ENCODE results near the gene ZNF43. TPM values are rescaled to one million over a fixed set of nuclear protein-coding genes. Genes with fewer than 3 reads are reported as not detected.
"Not testable (repeated sequence)": the region's sequence is repeated elsewhere in the genome, so short reads cannot be mapped to it uniquely, and the experiment has no call there.

Gene ZNF43
- total RNA-seq = 10 to 100 TPM; 20.3 to 22.8 (median 20.9) TPM

DNA sequence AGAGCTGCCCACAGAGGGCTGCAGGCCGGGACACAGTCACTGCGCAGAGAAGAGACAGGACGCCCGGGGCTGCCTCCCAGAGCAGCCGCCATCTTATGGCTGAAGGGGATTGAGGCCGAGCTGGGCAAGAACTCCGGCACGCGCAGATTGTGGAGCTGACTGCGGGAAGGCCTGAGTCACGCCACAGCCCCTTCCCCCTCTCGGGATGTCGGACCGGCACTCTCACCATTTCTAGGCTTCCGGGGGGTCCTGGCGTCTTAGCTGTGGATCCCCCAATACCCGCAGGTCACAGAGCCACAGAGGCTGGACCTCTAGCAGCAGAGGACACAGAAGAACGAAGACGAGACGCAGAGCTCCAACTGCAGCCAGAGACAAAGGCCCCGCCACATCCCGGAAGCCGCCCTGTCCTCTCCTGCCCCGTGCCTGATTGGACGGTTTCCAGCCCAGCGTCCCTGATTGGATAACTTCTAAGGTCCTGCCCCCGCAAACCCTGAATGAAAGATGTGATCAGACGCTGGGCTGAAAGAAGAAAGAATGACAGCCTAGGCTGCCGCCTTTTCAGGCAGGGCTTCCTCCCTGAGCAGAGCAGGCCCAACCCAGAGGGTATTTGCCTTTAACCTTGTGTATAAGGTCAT is at the start of gene ZNF43:
Gene ZNF43, minus strand, starts transcription at position 373 of the 635 bp plus-strand sequence. Its CDS starts 144 bp downstream, at position 229.
- peaks cover 2% of the 10 kb centered on the region for H3K9me3 Mint-ChIP-seq
- H3K4me3 Mint-ChIP-seq = peak within 1 kb of the TSS; percentile 99
- H3K36me3 Mint-ChIP-seq (ENCODE audit: insufficient read depth) = peaks cover 25% of the 10 kb centered on the region
- DNase-seq (peak; percentile 85), ATAC-seq (peak; percentile 98 to 99)
- no peaks in the 10 kb centered on the region for H3K27me3 Mint-ChIP-seq (ENCODE audit: low read depth)
- peaks cover 33% of the 10 kb centered on the region for H3K4me1 Mint-ChIP-seq (ENCODE audit: low read depth)

DNA sequence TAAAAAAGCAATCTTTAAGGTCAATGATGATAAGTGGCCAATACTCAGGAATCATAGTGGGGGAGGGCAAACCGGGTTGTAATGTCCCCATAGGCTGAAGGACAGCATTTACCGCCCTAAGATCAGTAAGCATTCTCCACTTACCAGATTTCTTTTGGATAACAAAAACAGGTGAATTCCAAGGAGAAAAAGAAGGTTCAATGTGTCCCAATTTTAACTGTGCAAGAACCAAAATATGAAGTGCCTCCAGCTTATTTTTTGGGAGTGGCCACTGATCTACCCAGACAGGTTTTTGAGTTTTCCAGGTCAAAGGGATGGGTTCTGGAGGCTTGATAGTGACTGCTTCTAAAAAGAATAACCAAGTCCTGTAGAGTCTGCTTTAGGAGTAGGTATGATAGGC is 49.5 kb upstream of the ZNF43 start:
- H3K36me3 Mint-ChIP-seq (ENCODE audit: insufficient read depth) = not testable (repeated sequence)

GRCh38 chr19:21884786-21885185 is 48.8 kb upstream of the ZNF43 start:
- not testable (repeated sequence) for H3K9me3 Mint-ChIP-seq; H3K27me3 Mint-ChIP-seq (ENCODE audit: low read depth); ATAC-seq; H3K36me3 Mint-ChIP-seq (ENCODE audit: insufficient read depth); H3K4me3 Mint-ChIP-seq; DNase-seq; H3K4me1 Mint-ChIP-seq (ENCODE audit: low read depth)

More for the DNA sequence above, 49.5 kb upstream of the ZNF43 start:
- H3K4me3 Mint-ChIP-seq; H3K9me3 Mint-ChIP-seq; DNase-seq; H3K27me3 Mint-ChIP-seq (ENCODE audit: low read depth); H3K4me1 Mint-ChIP-seq (ENCODE audit: low read depth); ATAC-seq: not testable (repeated sequence)

GRCh38 chr19:21883516-21883915 is 47.5 kb upstream of the ZNF43 start:
- Mint-ChIP-seq H3K4me1 (ENCODE audit: low read depth) (no peaks in the 10 kb centered on the region), H3K4me3 (no peak overlapping the region), H3K9me3 (no peaks in the 10 kb centered on the region), H3K36me3 (ENCODE audit: insufficient read depth) (no peaks in the 10 kb centered on the region), H3K27me3 (ENCODE audit: low read depth) (peaks cover 5% of the 10 kb centered on the region)
- ATAC-seq (no peak), DNase-seq (no peak)

- not testable (repeated sequence) for H3K9me3 Mint-ChIP-seq; H3K4me3 Mint-ChIP-seq; H3K36me3 Mint-ChIP-seq (ENCODE audit: insufficient read depth); ATAC-seq; H3K27me3 Mint-ChIP-seq (ENCODE audit: low read depth); H3K4me1 Mint-ChIP-seq (ENCODE audit: low read depth)
- DNase-seq = peak; percentile 5
Observed at GRCh38 chr19:21880761-21881160, 44.8 kb upstream of the ZNF43 start.

- no peaks in the 10 kb centered on the region for H3K27me3 Mint-ChIP-seq (ENCODE audit: low read depth)
- no peak overlapping the region for H3K4me3 Mint-ChIP-seq
- no peaks in the 10 kb centered on the region for H3K9me3 Mint-ChIP-seq
- H3K36me3 Mint-ChIP-seq (ENCODE audit: insufficient read depth) = no peaks in the 10 kb centered on the region
- DNase-seq (no peak), ATAC-seq (no peak)
- no peaks in the 10 kb centered on the region for H3K4me1 Mint-ChIP-seq (ENCODE audit: low read depth)
Observed at GRCh38 chr19:21878646-21879045, 42.7 kb upstream of the ZNF43 start.

- no peaks in the 10 kb centered on the region for H3K27me3 Mint-ChIP-seq (ENCODE audit: low read depth)
- no peak overlapping the region for H3K4me3 Mint-ChIP-seq
- no peaks in the 10 kb centered on the region for H3K9me3 Mint-ChIP-seq
- DNase-seq = no peak
- H3K36me3 Mint-ChIP-seq (ENCODE audit: insufficient read depth) = no peaks in the 10 kb centered on the region
- no peak for ATAC-seq
- H3K4me1 Mint-ChIP-seq (ENCODE audit: low read depth) = no peaks in the 10 kb centered on the region
Observed at GRCh38 chr19:21877976-21878375, 42.0 kb upstream of the ZNF43 start.

GRCh38 chr19:21876608-21877007 is 40.6 kb upstream of the ZNF43 start:
- not testable (repeated sequence) for DNase-seq; ATAC-seq; H3K27me3 Mint-ChIP-seq (ENCODE audit: low read depth); H3K4me3 Mint-ChIP-seq; H3K36me3 Mint-ChIP-seq (ENCODE audit: insufficient read depth); H3K4me1 Mint-ChIP-seq (ENCODE audit: low read depth); H3K9me3 Mint-ChIP-seq

- no peaks in the 10 kb centered on the region for H3K9me3 Mint-ChIP-seq
- no peaks in the 10 kb centered on the region for H3K27me3 Mint-ChIP-seq (ENCODE audit: low read depth)
- H3K4me3 Mint-ChIP-seq = no peak overlapping the region
- DNase-seq (no peak), ATAC-seq (no peak)
- H3K36me3 Mint-ChIP-seq (ENCODE audit: insufficient read depth) = no peaks in the 10 kb centered on the region
- peaks cover 7% of the 10 kb centered on the region for H3K4me1 Mint-ChIP-seq (ENCODE audit: low read depth)
Observed at GRCh38 chr19:21856773-21857514, 21.0 kb upstream of the ZNF43 start.

DNA sequence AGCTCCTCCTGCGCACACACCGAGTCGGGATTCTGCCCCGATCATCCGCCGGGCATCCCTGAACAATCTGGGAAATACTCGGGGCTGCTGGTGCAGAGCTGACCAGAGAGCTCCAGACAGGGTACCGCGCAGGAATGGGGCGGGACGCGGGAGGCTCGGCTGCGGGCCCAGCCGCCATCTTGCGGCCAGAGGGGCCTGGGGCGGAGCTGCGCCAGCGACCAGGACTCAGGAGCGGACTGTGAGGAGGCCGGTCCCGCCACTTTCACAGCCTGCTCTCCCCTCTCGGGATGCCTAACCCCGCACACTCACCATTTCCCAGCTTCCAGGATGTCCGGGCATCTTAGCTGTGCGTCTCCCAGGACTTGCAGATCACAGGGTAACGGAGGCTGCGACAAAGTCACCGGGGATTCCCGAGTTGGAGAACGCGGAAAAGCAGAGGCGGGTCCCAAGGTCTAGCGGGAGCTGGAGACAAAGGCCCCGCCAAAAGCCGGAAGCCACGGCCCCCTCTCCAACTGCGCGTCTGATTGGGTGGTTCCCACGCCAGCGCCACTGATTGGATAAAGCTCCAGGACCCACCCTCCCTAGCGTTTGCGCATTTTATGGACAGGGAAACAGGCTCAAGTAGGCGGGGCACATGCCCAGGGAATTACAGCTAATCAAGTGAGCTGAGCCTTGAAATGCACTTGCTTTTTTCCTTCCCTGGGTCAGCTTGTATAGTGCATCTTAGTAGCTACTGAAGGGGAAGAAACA is 15.8 kb upstream of the ZNF43 start:
- peak; percentile 79 for DNase-seq
- Mint-ChIP-seq H3K27me3 (ENCODE audit: low read depth) (no peaks in the 10 kb centered on the region), H3K4me1 (ENCODE audit: low read depth) (peaks cover 21% of the 10 kb centered on the region), H3K4me3 (peak overlapping the region; percentile 92), H3K9me3 (no peaks in the 10 kb centered on the region), H3K36me3 (ENCODE audit: insufficient read depth) (peaks cover 8% of the 10 kb centered on the region)
- peak; percentile 99 for ATAC-seq

- H3K4me3 Mint-ChIP-seq = peak overlapping the region; percentile 92
- peaks cover 21% of the 10 kb centered on the region for H3K4me1 Mint-ChIP-seq (ENCODE audit: low read depth)
- H3K36me3 Mint-ChIP-seq (ENCODE audit: insufficient read depth) = peaks cover 9% of the 10 kb centered on the region
- no peak for ATAC-seq
- DNase-seq = no peak
- H3K27me3 Mint-ChIP-seq (ENCODE audit: low read depth) = no peaks in the 10 kb centered on the region
- no peaks in the 10 kb centered on the region for H3K9me3 Mint-ChIP-seq
Observed at GRCh38 chr19:21850656-21851255, 14.8 kb upstream of the ZNF43 start.

- H3K36me3 Mint-ChIP-seq (ENCODE audit: insufficient read depth) = peaks cover 22% of the 10 kb centered on the region
- peaks cover 21% of the 10 kb centered on the region for H3K4me1 Mint-ChIP-seq (ENCODE audit: low read depth)
- DNase-seq (no peak), ATAC-seq (no peak)
- H3K4me3 Mint-ChIP-seq = no peak overlapping the region
- H3K9me3 Mint-ChIP-seq = no peaks in the 10 kb centered on the region
- no peaks in the 10 kb centered on the region for H3K27me3 Mint-ChIP-seq (ENCODE audit: low read depth)
Observed at GRCh38 chr19:21848706-21849105, 12.7 kb upstream of the ZNF43 start.

- H3K27me3 Mint-ChIP-seq (ENCODE audit: low read depth) = no peaks in the 10 kb centered on the region
- peaks cover 50% of the 10 kb centered on the region for H3K36me3 Mint-ChIP-seq (ENCODE audit: insufficient read depth)
- H3K4me1 Mint-ChIP-seq (ENCODE audit: low read depth) = peaks cover 6% of the 10 kb centered on the region
- no peak overlapping the region for H3K4me3 Mint-ChIP-seq
- DNase-seq (no peak), ATAC-seq (no peak)
- no peaks in the 10 kb centered on the region for H3K9me3 Mint-ChIP-seq
Observed at GRCh38 chr19:21843081-21843480, 7.1 kb upstream of the ZNF43 start.

DNA sequence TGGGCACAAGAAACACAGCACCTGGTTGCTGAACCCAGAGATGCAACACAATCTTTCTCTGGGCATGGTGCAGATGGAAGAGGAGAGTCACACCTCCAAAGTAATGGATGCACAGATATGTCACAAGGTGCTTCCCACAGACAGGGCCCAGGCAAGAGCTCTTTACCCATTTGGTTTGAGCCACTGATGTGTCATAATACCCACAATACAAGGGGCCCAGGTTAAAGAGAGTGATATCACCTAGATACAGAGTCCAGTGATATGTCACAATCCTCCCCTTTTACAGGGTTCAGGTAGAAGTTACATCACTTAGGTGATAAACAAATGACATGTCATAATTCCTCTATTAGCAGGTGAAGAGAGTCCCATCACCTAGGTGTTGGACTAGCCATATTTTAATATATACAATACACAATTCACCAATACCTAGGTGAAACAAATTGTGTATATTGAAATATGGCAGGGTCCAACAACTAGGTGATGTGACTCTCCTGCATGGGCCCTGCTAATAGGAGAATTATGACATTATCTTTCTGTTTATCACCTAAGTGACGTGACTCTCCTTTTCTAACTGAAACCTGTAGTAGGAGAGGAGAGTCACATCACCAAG is 5.6 kb upstream of the ZNF43 start:
- Mint-ChIP-seq H3K4me3 (no peak overlapping the region), H3K27me3 (ENCODE audit: low read depth) (no peaks in the 10 kb centered on the region), H3K36me3 (ENCODE audit: insufficient read depth) (peaks cover 46% of the 10 kb centered on the region), H3K9me3 (no peaks in the 10 kb centered on the region), H3K4me1 (ENCODE audit: low read depth) (peaks cover 3% of the 10 kb centered on the region)
- ATAC-seq = no peak
- no peak for DNase-seq
